Breast epithelium (tissue), 3 donors: Measurements from ENCODE around the gene MOCS2.

Source experiments
- POLR2AphosphoS5 ChIP-seq, 3 donors: sonication (generic); formaldehyde crosslinking; IDR thresholded peaks; one replicate each; pipeline ENCODE4 v1.6.1; 2017; ENCODE audit warnings: antibody characterized with exemption in 3 of 3
- TF ChIP-seq, protein P1 (sequence below), 3 donors: fragments of 450-650 bp; IDR thresholded peaks; one replicate each; pipeline ENCODE4 v1.5.1; 2016 to 2017; ENCODE audit warnings: antibody characterized with exemption in 3 of 3, mild to moderate bottlenecking in 3 of 3, moderate library complexity in 3 of 3

- no peak for TF ChIP-seq POLR2AphosphoS5 (IDR thresholded peaks at IDR 0.05)
- TF ChIP-seq, protein P1, sequence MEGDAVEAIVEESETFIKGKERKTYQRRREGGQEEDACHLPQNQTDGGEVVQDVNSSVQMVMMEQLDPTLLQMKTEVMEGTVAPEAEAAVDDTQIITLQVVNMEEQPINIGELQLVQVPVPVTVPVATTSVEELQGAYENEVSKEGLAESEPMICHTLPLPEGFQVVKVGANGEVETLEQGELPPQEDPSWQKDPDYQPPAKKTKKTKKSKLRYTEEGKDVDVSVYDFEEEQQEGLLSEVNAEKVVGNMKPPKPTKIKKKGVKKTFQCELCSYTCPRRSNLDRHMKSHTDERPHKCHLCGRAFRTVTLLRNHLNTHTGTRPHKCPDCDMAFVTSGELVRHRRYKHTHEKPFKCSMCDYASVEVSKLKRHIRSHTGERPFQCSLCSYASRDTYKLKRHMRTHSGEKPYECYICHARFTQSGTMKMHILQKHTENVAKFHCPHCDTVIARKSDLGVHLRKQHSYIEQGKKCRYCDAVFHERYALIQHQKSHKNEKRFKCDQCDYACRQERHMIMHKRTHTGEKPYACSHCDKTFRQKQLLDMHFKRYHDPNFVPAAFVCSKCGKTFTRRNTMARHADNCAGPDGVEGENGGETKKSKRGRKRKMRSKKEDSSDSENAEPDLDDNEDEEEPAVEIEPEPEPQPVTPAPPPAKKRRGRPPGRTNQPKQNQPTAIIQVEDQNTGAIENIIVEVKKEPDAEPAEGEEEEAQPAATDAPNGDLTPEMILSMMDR (IDR thresholded peaks at IDR 0.05): no peak
Observed at GRCh38 chr5:53113947-53114346, 4.4 kb upstream of the MOCS2 start.
